Amniotic stem cell (primary cell): ENCODE measurements around the gene MMP17.

Experiments used
- DNase-seq: peaks from one replicate; lab custom pipeline; 2025; lab: John Stamatoyannopoulos, UW

The MMP17 gene

DNA sequence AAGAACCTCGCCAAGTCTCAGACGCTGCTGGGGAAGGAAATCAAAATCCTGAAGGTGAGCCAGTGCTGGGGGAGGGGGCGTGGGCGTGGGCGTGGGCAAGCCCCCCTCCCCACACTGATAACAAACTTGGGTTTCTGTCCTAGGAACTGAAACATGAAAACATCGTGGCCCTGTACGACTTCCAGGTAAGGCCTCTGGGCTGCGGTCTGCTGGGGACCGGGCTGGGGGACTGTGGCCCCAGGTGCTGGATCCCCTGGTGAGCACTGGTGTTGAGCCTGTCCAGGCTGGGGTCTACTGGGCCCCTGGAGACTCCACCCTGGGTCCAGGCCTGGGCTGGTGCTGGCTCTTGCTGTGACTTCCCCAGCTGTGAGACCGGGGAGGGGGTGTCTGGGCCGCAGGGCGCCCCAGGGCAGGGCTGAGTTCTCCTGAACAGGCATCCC is 67.5 kb downstream of the MMP17 start:
- DNase-seq: no peak

DNA sequence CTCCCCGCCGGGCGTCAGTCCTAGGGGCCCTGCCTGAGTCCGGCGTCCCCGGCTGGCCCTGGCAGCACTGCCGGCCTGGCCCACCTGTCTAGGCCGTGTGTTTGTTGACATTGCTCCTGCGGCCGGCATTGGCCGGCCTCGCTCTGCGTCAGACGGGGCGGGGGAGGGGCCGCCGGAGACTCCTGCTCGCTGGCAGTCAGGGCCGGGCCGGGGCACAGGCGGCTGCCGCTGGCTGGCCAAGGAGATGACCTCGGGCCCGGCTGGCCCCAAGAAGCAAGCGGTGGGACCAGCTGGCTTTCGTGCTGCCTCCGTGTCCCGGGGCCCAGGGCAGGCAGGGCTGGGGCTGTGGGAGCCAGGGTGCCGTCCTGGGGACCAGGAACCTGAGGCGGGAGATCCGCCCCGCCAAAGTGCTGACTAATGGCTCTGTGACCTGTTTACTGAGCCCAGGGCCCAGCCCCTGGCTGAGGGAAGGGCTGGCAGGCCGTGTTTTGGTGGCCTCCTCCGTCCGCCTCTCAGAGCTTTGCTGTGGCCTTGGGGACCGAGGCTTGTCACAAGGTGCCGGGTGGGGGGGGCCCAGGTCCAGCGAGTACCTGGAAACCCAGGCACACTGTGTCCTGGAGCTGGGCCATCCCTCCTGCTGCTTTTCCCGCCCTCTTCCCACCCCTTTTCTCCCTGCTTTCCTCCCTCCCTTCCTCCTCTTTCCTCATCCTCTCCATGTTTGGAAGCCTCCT is 68.1 kb downstream of the MMP17 start:
- DNase-seq: peak; percentile 54

DNA sequence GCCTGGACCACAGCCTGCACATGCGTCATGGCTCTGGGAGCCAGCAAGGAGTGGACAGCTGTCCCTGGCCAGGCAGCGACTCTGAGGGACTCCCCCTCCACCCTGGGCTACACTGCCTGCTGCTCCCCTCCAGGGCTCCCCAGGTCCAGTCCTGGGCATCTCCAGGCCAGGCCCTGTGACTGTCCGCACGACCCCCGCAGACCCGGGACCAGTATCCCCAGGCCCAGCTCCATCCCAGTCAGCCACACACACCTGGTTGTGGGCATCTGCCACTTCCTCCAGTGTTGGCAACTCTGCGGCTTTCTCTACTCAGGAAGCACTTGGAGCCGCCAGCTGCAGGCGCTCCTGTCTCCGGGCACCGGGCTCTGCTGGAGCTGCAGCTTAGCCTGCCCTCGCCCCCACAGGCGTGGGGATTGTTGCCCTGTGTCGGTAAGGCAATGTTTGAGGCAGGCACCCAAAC is 68.6 kb downstream of the MMP17 start:
- no peak for DNase-seq

GRCh38 chr12:131897276-131897675 is 69.1 kb downstream of the MMP17 start:
- no peak for DNase-seq

DNA sequence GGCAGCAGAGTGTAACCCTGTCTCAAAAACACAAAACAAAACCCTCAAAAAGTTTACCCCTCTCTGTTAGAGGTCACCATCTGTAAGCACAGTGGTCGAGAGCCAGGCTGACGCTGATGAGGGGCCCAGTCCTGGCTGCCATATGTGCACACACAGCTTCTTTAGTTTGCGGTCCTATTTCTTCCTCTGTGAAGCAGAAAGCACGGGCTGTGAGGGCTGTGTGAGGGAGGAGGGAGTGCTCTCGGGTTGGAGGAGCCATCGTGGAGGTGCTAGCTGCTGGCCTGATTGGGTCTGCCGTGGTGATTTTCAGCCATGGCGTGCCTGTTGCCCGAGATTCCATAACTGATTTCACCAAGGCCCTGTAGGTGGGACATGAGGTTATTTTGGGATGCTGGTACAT is 69.7 kb downstream of the MMP17 start:
- no peak for DNase-seq

- DNase-seq: no peak
These were observed 72.2 kb downstream of the MMP17 start for GRCh38 chr12:131900397-131900796.
